Ovary (tissue), 9 donors: ENCODE data around the gene MPP2. TPM values are rescaled to one million over a fixed set of nuclear protein-coding genes. Genes with fewer than 3 reads are reported as not detected.

Experiments used
- DNase-seq, 5 donors: peaks; one replicate each; pipeline ENCODE4 v3.0.0-alpha.2; 2019 to 2020
- H3K27ac ChIP-seq, 2 donors: fragments of 200-600 bp; one replicate each; pipeline versions ENCODE4 v1.5.1 to v1.8.0; 2019 to 2022
- H3K27me3 ChIP-seq: fragments of 200-600 bp; one replicate; pipeline ENCODE4 v1.8.0; 2022
- H3K36me3 ChIP-seq: fragments of 200-600 bp; sonication (generic); one replicate; pipeline ENCODE4 v1.5.1; 2019
- H3K4me1 ChIP-seq: one replicate; pipeline ENCODE4 v1.8.1; 2013; ENCODE audit warnings: mild to moderate bottlenecking, moderate library complexity; ENCODE audit not compliant: insufficient read depth
- H3K4me3 ChIP-seq: fragments of 200-600 bp; sonication (generic); one replicate; pipeline ENCODE4 v1.5.1; 2017
- H3K9me3 ChIP-seq, 2 donors: fragments of 200-600 bp in 1 of 2; sonication (generic) in 1 of 2; one replicate each; pipeline versions ENCODE4 v1.5.1 to v1.8.1; 2013 to 2019; ENCODE audit warnings: mild to moderate bottlenecking in 1 of 2, moderate library complexity in 1 of 2
- CTCF ChIP-seq, 3 donors: fragments of 450-650 bp in 2 of 3; fragments of 200-600 bp in 1 of 3; IDR thresholded peaks; one replicate each; pipeline versions ENCODE4 v1.5.1 to v1.8.0; 2016 to 2022; ENCODE audit warnings: antibody characterized with exemption in 3 of 3, mild to moderate bottlenecking in 1 of 3
- EP300 ChIP-seq: sonication (generic); formaldehyde crosslinking; IDR thresholded peaks from one replicate; pipeline ENCODE4 v1.6.1; 2017; ENCODE audit warnings: antibody characterized with exemption
- POLR2A ChIP-seq: fragments of 450-650 bp; IDR thresholded peaks from one replicate; pipeline ENCODE4 v1.6.1; 2017; ENCODE audit warnings: antibody characterized with exemption, mild to moderate bottlenecking, moderate library complexity
- WGBS, 3 donors: extraction: QIAGEN DNeasy Blood & Tissue Kit in 1 of 3; methylation state at CpG; one replicate each; pipeline versions ENCODE4 v1.1.5 to v1.1.7; 2013 to 2017; 5-methylcytosine and 5-hydroxymethylcytosine counted together
- intact Hi-C, 4 donors: fragments of 100-400 bp; cut with DNase I; formaldehyde crosslinking; loops; one replicate each; pipeline versions ENCODE4 v1.11.0 to v1.15.1; 2022 to 2023
- polyA plus RNA-seq, 2 donors: library from polyadenylated mRNA; stranded (reverse); fragments of 200-250 nt in 1 of 2; fragments of 350-450 nt in 1 of 2; fragmentation: Illumina TruSeq in 1 of 2; extraction: RNeasy Lipid Tissue Mini Kit (QIAGEN cat#74804) in 1 of 2; gene quantifications; one replicate each; pipeline ENCODE4 v1.2.3, GENCODE V29; 2013 to 2014
- total RNA-seq, 7 donors: library from RNA; depleted of rRNA in 2 of 7; stranded (reverse); fragments of >200 nt in 2 of 7; fragmentation: NEBNext Ultra II Directional in 3 of 7; extraction: Animal tissue kit (Norgen Biotek cat#: 25700) in 3 of 7; gene quantifications; one replicate each; pipeline versions ENCODE4 v1.1.0 to v1.2.4, GENCODE V29; 2016 to 2023
- donor health status: DM: no; HTN: no; CAD: no; lungs with moderate emphysema.
- donor health status: DM: no; HTN: no; CAD: no.
- donor health status: Bipolar disorder and iron deficiency.
- donor health status: DM: yes; HTN: yes; CAD: no.
- donor health status: DM: no; HTN: no; CAD: no.
- donor health status: DM: yes; HTN: yes; CAD: no.

Gene MPP2
- total and polyA plus RNA-seq, 9 donors = 2.6 to 6.5 (median 4.9) TPM

GRCh38 chr17:43877451-43878155 lies 29.7 kb downstream of the MPP2 start:
- no peaks in the 10 kb centered on the region for H3K9me3 ChIP-seq
- 95 to 97% (median 96%) methylated on average over 10 of the region's 10 CpGs for WGBS, 3 donors
- H3K4me3 ChIP-seq = no peak overlapping the region
- TF ChIP-seq POLR2A (no peak), CTCF (IDR thresholded peaks at IDR 0.05) (no peak), EP300 (no peak)
- H3K4me1 ChIP-seq = peaks cover 2% of the 10 kb centered on the region
- H3K36me3 ChIP-seq = no peaks in the 10 kb centered on the region
- intact Hi-C loops = no loop called here
- DNase-seq = no peak
- no peaks in the 10 kb centered on the region for H3K27me3 ChIP-seq
- H3K27ac ChIP-seq = no peak overlapping the region

DNA sequence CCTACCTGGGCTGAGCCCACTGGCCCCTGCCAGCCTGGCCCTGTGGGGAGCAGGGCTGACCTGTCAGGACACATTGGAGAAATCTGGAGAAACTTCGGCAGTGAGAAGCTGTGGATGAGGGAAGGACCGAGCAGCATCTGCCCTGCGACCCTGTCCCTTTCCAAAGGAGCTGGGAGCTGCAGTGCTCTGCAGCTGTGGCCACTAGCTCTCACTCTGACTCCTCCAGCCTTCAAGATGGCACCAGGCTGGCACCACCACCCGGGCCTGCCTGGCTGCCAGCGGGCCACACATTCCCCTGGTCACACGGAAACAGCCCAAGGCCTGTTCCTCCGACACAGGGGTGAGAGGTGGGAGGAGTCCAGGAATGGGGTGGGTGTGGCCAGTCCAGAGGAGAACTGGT lies 30.3 kb downstream of the MPP2 start:
- Histone ChIP-seq H3K9me3 (no peaks in the 10 kb centered on the region), H3K36me3 (no peaks in the 10 kb centered on the region), H3K4me1 (peaks cover 2% of the 10 kb centered on the region), H3K27me3 (no peaks in the 10 kb centered on the region), H3K27ac (no peak overlapping the region), H3K4me3 (no peak overlapping the region)
- intact Hi-C loops = no loop called here
- no peak for DNase-seq
- TF ChIP-seq POLR2A (no peak), EP300 (no peak), CTCF (IDR thresholded peaks at IDR 0.05) (no peak)
- 80 to 82% (median 82%) methylated on average over 7 of the region's 7 CpGs for WGBS, 3 donors

GRCh38 chr17:43875476-43876147 lies 31.7 kb downstream of the MPP2 start:
- no peak for TF ChIP-seq CTCF (IDR thresholded peaks at IDR 0.05)
- no peak for TF ChIP-seq POLR2A
- TF ChIP-seq EP300 = no peak
- 88 to 96% (median 92%) methylated on average over 3 of the region's 3 CpGs for WGBS, 3 donors
- intact Hi-C loops = no loop called here
- H3K4me3 ChIP-seq = no peak overlapping the region
- peaks cover 2% of the 10 kb centered on the region for H3K4me1 ChIP-seq
- H3K9me3 ChIP-seq = no peaks in the 10 kb centered on the region
- DNase-seq = no peak
- no peaks in the 10 kb centered on the region for H3K36me3 ChIP-seq
- H3K27me3 ChIP-seq = no peaks in the 10 kb centered on the region
- no peak overlapping the region for H3K27ac ChIP-seq

DNA sequence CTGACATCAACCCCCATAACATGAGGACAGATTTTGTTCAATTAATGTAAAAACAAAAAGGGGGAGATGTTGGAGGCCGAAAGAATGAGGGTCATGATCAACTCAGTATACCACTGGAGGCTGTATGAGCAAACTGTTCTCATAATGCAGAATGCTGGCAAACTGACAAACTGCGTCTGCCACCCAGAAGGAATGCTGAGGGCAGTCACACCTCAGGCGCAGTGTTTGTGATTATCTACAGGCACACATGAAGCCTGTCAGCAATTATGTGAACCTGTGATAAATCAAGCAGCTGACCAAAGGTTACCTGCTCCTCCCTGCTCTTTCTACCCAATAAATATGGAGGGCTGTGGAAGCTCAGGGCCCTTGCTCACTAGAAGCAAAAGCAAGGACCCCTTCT lies 33.0 kb downstream of the MPP2 start:
- no peak overlapping the region for H3K27ac ChIP-seq
- no peaks in the 10 kb centered on the region for H3K36me3 ChIP-seq
- TF ChIP-seq CTCF (IDR thresholded peaks at IDR 0.05) (no peak), EP300 (no peak), POLR2A (no peak)
- DNase-seq = no peak
- intact Hi-C loops = no loop called here
- peaks cover 2% of the 10 kb centered on the region for H3K4me1 ChIP-seq
- no peak overlapping the region for H3K4me3 ChIP-seq
- no peaks in the 10 kb centered on the region for H3K27me3 ChIP-seq
- WGBS, 3 donors = 61 to 70% (median 65%) methylated on average over 3 of the region's 3 CpGs
- H3K9me3 ChIP-seq = no peaks in the 10 kb centered on the region
